ENCODE measurements around the gene TRDMT1.
"Not testable (repeated sequence)": the region's sequence is repeated elsewhere in the genome, so short reads cannot be mapped to it uniquely, and the experiment has no call there.

TRDMT1 gene

DNA sequence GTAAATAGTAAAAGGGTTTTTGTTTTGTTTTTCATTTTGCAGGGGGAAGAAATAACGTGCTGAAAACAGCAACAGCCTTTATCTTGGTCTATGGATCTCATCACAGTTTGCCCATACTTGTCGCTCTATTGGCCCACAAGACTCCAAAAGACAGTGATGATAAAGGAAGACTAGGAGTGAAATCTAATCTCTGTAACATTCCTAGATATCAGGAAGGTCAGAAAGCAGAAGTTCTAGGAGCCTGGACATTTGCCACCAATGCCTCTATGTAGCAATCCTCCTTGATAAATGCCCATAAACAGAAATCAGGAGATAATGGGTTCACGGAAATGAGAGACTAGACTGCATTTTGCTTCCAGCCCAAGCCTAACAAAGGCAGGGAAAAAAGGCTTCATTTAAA lies 80.8 kb downstream of the TRDMT1 start:
- no peak for DNase-seq (ENCODE audit: low read depth)
- no peak overlapping the region for H3K4me3 ChIP-seq (ENCODE audit: low read length)
- TF ChIP-seq, protein P1, sequence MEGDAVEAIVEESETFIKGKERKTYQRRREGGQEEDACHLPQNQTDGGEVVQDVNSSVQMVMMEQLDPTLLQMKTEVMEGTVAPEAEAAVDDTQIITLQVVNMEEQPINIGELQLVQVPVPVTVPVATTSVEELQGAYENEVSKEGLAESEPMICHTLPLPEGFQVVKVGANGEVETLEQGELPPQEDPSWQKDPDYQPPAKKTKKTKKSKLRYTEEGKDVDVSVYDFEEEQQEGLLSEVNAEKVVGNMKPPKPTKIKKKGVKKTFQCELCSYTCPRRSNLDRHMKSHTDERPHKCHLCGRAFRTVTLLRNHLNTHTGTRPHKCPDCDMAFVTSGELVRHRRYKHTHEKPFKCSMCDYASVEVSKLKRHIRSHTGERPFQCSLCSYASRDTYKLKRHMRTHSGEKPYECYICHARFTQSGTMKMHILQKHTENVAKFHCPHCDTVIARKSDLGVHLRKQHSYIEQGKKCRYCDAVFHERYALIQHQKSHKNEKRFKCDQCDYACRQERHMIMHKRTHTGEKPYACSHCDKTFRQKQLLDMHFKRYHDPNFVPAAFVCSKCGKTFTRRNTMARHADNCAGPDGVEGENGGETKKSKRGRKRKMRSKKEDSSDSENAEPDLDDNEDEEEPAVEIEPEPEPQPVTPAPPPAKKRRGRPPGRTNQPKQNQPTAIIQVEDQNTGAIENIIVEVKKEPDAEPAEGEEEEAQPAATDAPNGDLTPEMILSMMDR (IDR thresholded peaks at IDR 0.05; ENCODE audit: insufficient read depth, low read depth, low read length, missing control alignments): no peak

DNA sequence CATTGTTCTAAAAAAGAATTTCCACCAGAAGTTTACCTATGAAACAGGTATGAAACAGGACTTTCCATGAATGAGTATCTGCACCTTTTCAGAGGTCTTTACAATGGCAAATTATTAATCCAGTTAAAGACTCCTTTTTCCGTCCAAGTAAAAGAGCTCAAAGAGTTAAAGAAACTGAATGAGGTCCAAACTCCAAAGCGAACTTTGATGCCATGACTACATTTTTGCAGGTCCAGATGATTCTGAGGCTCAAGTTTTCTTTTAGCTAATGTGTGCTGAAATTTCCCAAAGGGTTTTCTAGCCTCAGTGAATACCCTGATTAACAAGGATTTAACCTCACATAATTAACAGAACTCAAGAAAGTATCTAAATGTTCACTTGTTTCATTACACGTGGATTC lies 81.6 kb downstream of the TRDMT1 start:
- TF ChIP-seq, protein P1 (IDR thresholded peaks at IDR 0.05; ENCODE audit: insufficient read depth, low read depth, low read length, missing control alignments): no peak
- no peak overlapping the region for H3K4me3 ChIP-seq (ENCODE audit: low read length)
- DNase-seq (ENCODE audit: low read depth): no peak

DNA sequence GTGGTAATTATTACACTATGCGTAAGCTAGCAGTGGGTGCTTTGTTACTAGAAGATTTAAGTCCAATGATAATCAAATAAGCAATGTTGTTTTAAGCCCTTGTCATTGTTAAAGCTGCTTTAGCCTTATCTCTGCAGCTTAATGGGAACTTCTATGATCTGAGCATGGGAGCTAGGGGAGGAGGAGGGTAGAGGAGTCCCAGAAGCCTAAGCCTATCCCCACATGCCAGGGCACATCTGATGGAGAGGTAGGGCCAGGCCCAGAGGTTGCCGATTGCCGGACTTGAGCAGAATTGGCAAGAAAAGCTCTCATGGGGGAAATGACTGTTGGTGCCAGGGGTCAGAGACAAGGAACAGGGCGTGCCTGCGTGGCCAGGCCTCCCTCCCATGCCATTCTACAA lies 85.3 kb downstream of the TRDMT1 start:
- no peak overlapping the region for H3K4me3 ChIP-seq (ENCODE audit: low read length)
- DNase-seq (ENCODE audit: low read depth): no peak

DNA sequence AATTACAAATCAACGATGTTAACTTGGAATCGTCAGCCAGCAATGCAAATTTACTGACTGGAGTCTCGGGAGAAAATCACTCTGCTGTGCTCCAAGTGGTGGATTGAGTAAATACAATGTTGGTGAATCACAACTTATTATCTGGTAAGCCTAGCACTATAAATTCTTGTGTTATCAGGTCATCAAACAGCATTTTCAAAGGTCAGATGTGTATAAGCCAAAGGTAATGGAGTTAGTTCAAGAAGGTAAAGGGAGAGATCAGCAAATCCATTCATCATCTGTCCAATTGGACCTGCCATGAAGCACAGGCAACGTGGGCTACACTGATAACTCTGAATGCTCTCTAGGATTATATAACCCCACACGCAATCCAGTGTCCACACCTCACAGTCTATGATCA lies 85.8 kb downstream of the TRDMT1 start:
- DNase-seq (ENCODE audit: low read depth): peak; percentile 55
- TF ChIP-seq, protein P1 (IDR thresholded peaks at IDR 0.05; ENCODE audit: insufficient read depth, low read depth, low read length, missing control alignments): peak; percentile 16
- H3K4me3 ChIP-seq (ENCODE audit: low read length): no peak overlapping the region

More for the DNA sequence above, 85.3 kb downstream of the TRDMT1 start:
- TF ChIP-seq, protein P1 (IDR thresholded peaks at IDR 0.05; ENCODE audit: insufficient read depth, low read depth, low read length, missing control alignments): no peak

DNA sequence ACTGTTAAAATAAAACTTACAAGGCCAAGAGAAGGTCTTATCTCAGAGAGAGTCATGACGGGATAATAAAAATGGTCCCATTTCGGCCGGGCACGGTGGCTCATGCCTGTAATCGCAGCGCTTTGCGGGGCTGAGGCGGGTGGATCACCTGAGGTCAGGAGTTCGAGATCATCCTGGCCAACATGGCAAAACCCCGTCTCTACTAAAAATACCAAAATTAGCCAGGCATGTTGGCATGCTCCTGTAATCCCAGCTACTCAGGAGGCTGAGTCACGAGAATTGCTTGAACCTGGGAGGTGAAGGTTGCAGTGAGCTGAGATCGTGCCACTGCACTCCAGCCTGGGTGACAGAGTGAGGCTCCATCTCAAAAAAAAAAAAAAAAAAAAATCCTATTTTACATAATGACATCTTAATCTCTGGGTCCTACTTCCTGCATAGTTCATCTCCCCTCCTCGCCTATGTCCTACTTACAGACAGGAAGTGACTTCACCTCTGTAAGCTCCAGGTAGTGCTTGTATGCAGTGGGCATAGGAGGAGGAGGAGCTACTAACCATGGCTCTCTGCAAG lies 86.5 kb downstream of the TRDMT1 start:
- not testable (repeated sequence) for DNase-seq (ENCODE audit: low read depth); H3K4me3 ChIP-seq (ENCODE audit: low read length)

DNA sequence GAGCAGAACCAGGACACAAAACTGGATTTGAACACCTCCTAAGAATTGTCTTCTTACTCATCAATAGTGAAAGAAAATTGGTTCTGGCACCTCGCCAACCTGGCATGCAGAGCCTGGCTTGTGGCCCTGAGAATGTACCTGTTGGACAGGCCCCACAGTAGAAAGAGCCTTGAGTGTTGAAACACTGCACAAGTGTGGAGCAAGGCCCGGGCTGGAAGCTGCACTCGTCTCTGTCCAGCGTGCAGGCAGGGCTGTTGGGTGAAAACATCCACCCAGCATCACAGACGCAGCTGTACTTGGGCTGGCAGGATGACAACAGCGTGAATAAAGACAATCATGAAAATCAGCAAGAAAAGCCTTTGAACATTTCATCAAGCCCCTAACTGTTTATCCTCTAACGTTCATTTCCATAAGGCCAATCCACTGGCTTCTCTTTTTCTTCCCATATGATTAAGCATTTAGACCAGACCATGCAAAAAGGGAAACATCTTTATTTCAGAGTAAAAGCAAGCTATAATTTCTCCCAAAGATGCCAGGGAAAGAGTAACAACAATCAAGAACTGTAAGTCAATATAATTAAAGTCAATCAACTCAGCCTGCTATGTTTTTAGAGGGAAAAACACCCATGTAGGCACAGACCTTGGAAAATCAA lies 87.5 kb downstream of the TRDMT1 start:
- peak; percentile 43 for DNase-seq (ENCODE audit: low read depth)
- TF ChIP-seq, protein P1 (IDR thresholded peaks at IDR 0.05; ENCODE audit: insufficient read depth, low read depth, low read length, missing control alignments): no peak
- no peak overlapping the region for H3K4me3 ChIP-seq (ENCODE audit: low read length)

DNA sequence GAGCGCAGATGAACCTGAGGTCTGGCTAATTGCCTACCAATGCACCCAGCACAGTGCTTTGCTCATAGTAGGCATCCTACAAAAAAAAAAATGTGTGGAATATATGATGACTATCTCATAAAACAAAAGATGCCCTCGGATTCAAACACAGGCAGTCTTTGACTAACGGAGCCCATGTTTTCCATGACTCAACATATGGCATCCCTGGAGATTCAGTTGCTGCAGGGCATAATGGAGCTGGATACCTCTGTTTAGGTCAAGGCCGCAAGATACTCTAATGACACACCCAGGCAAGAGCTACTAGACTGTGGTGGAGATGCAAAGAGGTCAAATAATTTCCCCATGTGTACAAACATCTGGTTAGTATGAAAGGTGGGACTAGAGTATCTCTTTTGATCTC lies 88.1 kb downstream of the TRDMT1 start:
- no peak overlapping the region for H3K4me3 ChIP-seq (ENCODE audit: low read length)
- TF ChIP-seq, protein P1 (IDR thresholded peaks at IDR 0.05; ENCODE audit: insufficient read depth, low read depth, low read length, missing control alignments): no peak
- peak; percentile 67 for DNase-seq (ENCODE audit: low read depth)
